ENCODE data around the gene ELOVL4.

ELOVL4 gene

GRCh38 chr6:79981652-79982051 is 34.3 kb upstream of the ELOVL4 start:
- H3K4me3 ChIP-seq (ENCODE audit: low read depth, low read length): no peak overlapping the region
- no peak for TF ChIP-seq CTCF (IDR thresholded peaks at IDR 0.05; ENCODE audit: borderline replicate concordance, insufficient read depth, low read depth, low read length)

GRCh38 chr6:79971193-79971592 is 23.8 kb upstream of the ELOVL4 start:
- H3K4me3 ChIP-seq (ENCODE audit: low read depth, low read length): no peak overlapping the region
- no peak for TF ChIP-seq CTCF (IDR thresholded peaks at IDR 0.05; ENCODE audit: borderline replicate concordance, insufficient read depth, low read depth, low read length)

- TF ChIP-seq CTCF (IDR thresholded peaks at IDR 0.05; ENCODE audit: borderline replicate concordance, insufficient read depth, low read depth, low read length): no peak
- H3K4me3 ChIP-seq (ENCODE audit: low read depth, low read length): no peak overlapping the region
Measured at GRCh38 chr6:79969784-79970183, 22.4 kb upstream of the ELOVL4 start.

GRCh38 chr6:79967178-79967577 is 19.8 kb upstream of the ELOVL4 start:
- TF ChIP-seq CTCF (IDR thresholded peaks at IDR 0.05; ENCODE audit: borderline replicate concordance, insufficient read depth, low read depth, low read length): no peak

GRCh38 chr6:79964607-79965081 is 17.3 kb upstream of the ELOVL4 start:
- TF ChIP-seq CTCF (IDR thresholded peaks at IDR 0.05; ENCODE audit: borderline replicate concordance, insufficient read depth, low read depth, low read length): no peak
- H3K4me3 ChIP-seq (ENCODE audit: low read depth, low read length): no peak overlapping the region

More at GRCh38 chr6:79967178-79967577, 19.8 kb upstream of the ELOVL4 start:
- H3K4me3 ChIP-seq (ENCODE audit: low read depth, low read length): no peak overlapping the region

- no peak for TF ChIP-seq CTCF (IDR thresholded peaks at IDR 0.05; ENCODE audit: borderline replicate concordance, insufficient read depth, low read depth, low read length)
- H3K4me3 ChIP-seq (ENCODE audit: low read depth, low read length): no peak overlapping the region
Measured at GRCh38 chr6:79954849-79955248, 7.5 kb upstream of the ELOVL4 start.

GRCh38 chr6:79949233-79949632 is 1.9 kb upstream of the ELOVL4 start:
- peak; percentile 56; the same call in 1 of the 2 replicates for TF ChIP-seq CTCF (IDR thresholded peaks at IDR 0.05; ENCODE audit: borderline replicate concordance, insufficient read depth, low read depth, low read length)
- H3K4me3 ChIP-seq (ENCODE audit: low read depth, low read length): no peak overlapping the region
